Activated CD8-positive, alpha-beta T cell treated with anti-CD3 and anti-CD28 coated beads for 36 hours (primary cell): Measurements from ENCODE around the gene DMRTB1. TPM values are rescaled to one million over a fixed set of nuclear protein-coding genes. Genes with fewer than 3 reads are reported as not detected.

Experiments used
- ATAC-seq: fragments of 200-7000 bp; cut with Tn5 transposase; one replicate; pipeline ENCODE4 v1.10.0; 2021; ENCODE audit warnings: mild to moderate bottlenecking, moderate library complexity
- CTCF ChIA-PET: fragments of 350-600 bp; sonication (Branson Sonifier 250); formaldehyde crosslinking; loops from one replicate; lab custom pipeline; 2021; ENCODE audit warnings: antibody characterized with exemption; lab: Charles Lee
- POLR2A ChIA-PET: fragments of 350-600 bp; sonication (Branson Sonifier 250); formaldehyde crosslinking; loops from one replicate; lab custom pipeline; 2021; ENCODE audit warnings: antibody characterized with exemption; lab: Charles Lee
- DNase-seq: peaks from one replicate; pipeline ENCODE4 v3.0.0-alpha.2; 2020
- H3K27ac Mint-ChIP-seq: one replicate; pipeline ENCODE4 v1.8.0; 2021; ENCODE audit warnings: mild to moderate bottlenecking, mixed read lengths
- H3K27me3 Mint-ChIP-seq: one replicate; pipeline ENCODE4 v1.8.0; 2021; ENCODE audit warnings: mixed read lengths
- H3K36me3 Mint-ChIP-seq: one replicate; pipeline ENCODE4 v1.8.0; 2021; ENCODE audit warnings: low read depth, mixed read lengths
- H3K4me1 Mint-ChIP-seq: one replicate; pipeline ENCODE4 v1.8.0; 2021; ENCODE audit warnings: low read depth, mixed read lengths
- H3K4me3 Mint-ChIP-seq: one replicate; pipeline ENCODE4 v1.8.0; 2021; ENCODE audit warnings: mild to moderate bottlenecking, moderate library complexity, mixed read lengths
- H3K9me3 Mint-ChIP-seq: one replicate; pipeline ENCODE4 v1.8.0; 2021; ENCODE audit warnings: mixed read lengths
- intact Hi-C: fragments of 100-400 bp; cut with micrococcal nuclease; formaldehyde crosslinking; loops from one replicate; pipeline ENCODE4 v1.10.0; 2022
- total RNA-seq, 2 experiments: library from RNA; stranded (reverse); gene quantifications; one replicate each; pipeline ENCODE4 v1.2.3, GENCODE V29; 2021
- TF ChIP-seq, protein P1 (sequence below): fragments of 200-600 bp; IDR thresholded peaks from one replicate; pipeline ENCODE4 v1.8.0; 2022; ENCODE audit warnings: antibody characterized with exemption, mild to moderate bottlenecking

The DMRTB1 gene
- total RNA-seq, 2 experiments from 2014 or later = not detected

DNA sequence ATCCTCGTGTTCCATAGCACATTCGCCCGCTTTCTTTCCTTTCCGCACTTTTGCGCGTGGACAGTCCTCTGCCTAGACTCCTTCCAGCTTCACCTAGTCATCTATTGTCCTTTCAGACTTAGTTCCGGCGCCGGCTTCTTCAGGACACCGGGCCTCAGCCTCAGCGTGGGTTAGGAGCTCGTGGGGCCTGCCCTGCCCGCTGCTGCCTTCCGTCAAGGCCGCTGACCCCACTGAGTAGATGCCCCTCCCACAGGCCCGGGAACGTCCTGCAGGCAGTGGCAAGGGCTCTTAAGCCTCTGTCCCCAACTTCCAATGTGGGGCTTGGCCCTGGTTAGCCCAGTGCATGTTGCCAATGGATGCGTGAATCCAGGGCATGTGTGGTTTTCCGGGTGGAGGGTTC is 11.4 kb downstream of the DMRTB1 start:
- peaks cover 3% of the 10 kb centered on the region for H3K4me1 Mint-ChIP-seq
- no peak overlapping the region for H3K27ac Mint-ChIP-seq
- CTCF ChIA-PET = no interaction called here
- H3K27me3 Mint-ChIP-seq = no peaks in the 10 kb centered on the region
- TF ChIP-seq, protein P1, sequence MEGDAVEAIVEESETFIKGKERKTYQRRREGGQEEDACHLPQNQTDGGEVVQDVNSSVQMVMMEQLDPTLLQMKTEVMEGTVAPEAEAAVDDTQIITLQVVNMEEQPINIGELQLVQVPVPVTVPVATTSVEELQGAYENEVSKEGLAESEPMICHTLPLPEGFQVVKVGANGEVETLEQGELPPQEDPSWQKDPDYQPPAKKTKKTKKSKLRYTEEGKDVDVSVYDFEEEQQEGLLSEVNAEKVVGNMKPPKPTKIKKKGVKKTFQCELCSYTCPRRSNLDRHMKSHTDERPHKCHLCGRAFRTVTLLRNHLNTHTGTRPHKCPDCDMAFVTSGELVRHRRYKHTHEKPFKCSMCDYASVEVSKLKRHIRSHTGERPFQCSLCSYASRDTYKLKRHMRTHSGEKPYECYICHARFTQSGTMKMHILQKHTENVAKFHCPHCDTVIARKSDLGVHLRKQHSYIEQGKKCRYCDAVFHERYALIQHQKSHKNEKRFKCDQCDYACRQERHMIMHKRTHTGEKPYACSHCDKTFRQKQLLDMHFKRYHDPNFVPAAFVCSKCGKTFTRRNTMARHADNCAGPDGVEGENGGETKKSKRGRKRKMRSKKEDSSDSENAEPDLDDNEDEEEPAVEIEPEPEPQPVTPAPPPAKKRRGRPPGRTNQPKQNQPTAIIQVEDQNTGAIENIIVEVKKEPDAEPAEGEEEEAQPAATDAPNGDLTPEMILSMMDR = no peak
- H3K4me3 Mint-ChIP-seq = no peak overlapping the region
- POLR2A ChIA-PET = no interaction called here
- no peak for DNase-seq
- no peaks in the 10 kb centered on the region for H3K36me3 Mint-ChIP-seq
- no peaks in the 10 kb centered on the region for H3K9me3 Mint-ChIP-seq
- ATAC-seq = no peak
- intact Hi-C loops = no loop called here

DNA sequence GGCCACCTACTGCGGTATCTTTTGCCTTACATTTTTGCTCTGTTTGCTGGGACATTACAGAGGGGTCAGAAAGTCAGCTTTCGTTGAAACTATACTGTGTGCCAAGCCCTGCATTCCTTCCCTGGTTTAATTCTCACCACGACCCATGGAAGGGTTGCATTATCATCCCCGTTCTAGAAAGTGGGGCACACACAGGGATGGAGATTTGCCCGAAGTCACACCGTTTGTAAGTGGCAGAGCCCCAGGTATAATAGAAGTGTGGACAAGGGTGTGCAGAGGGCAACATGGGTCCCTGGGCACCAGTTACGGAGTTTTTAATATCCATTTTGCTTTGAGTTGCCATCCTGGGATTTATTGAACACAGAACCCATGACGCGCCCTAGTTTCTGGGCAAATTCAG is 11.8 kb downstream of the DMRTB1 start:
- no peaks in the 10 kb centered on the region for H3K36me3 Mint-ChIP-seq
- intact Hi-C loops = no loop called here
- POLR2A ChIA-PET = no interaction called here
- TF ChIP-seq, protein P1 = no peak
- CTCF ChIA-PET = no interaction called here
- H3K4me3 Mint-ChIP-seq = no peak overlapping the region
- no peaks in the 10 kb centered on the region for H3K9me3 Mint-ChIP-seq
- H3K4me1 Mint-ChIP-seq = no peaks in the 10 kb centered on the region
- H3K27me3 Mint-ChIP-seq = no peaks in the 10 kb centered on the region
- H3K27ac Mint-ChIP-seq = no peak overlapping the region
- no peak for DNase-seq
- ATAC-seq = no peak

DNA sequence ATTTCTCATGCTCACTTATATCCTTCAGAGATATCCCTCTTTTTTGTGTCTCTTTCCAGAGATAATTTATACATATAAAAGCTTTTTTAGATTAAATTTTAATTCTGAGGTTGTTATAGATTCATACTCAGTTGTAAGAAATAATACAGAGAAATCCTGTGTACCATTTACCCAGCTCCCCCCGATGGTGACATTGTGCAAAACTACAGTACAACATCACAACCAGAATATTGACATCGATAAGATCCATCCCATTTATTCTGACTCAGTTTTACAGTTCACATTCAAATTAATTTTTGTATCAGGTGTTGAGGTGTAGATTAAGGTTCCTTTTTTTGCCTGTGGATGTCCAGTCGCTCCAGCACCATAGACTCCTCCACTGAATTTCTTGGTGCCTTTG is 14.3 kb downstream of the DMRTB1 start:
- no peaks in the 10 kb centered on the region for H3K4me1 Mint-ChIP-seq
- H3K9me3 Mint-ChIP-seq = no peaks in the 10 kb centered on the region
- H3K27me3 Mint-ChIP-seq = no peaks in the 10 kb centered on the region
- DNase-seq (peak; percentile 45), ATAC-seq (no peak)
- H3K36me3 Mint-ChIP-seq = no peaks in the 10 kb centered on the region
- no peak overlapping the region for H3K4me3 Mint-ChIP-seq
- ChIA-PET CTCF (interaction anchor here (0.6 to 1.6 kb wide), 4 partner anchors 11 to 204 kb away, joined by 3 to 6 read pairs (median 3); no protein-coding TSS in a partner anchor), POLR2A (no interaction called here)
- intact Hi-C loops = no loop called here
- H3K27ac Mint-ChIP-seq = no peak overlapping the region
- TF ChIP-seq, protein P1 = peak; percentile 36

DNA sequence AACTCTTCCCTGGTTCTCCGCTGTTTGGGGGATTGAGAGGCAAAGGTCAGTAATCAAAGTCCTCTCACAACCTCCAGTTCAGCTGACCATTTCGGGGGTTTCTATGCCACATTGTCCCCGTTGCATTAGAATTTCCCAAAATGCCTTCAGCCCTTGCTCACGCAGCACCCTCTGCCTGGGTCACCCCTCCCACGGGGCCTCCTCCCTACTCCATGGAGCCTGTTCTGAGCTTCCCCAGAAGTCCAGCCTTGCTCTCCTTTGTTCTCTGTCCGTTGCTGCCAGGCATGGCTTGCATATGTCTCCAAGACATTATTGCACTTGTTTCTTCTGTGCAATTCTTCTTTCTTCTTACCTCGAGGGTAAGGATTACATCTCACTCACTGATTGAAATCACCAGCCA is 16.5 kb downstream of the DMRTB1 start:
- ChIA-PET CTCF (interaction anchor here (0.9 to 1.1 kb wide), 2 partner anchors 10 to 197 kb away, joined by 3 read pairs; no protein-coding TSS in a partner anchor), POLR2A (no interaction called here)
- Mint-ChIP-seq H3K4me3 (no peak overlapping the region), H3K27ac (no peak overlapping the region), H3K4me1 (no peaks in the 10 kb centered on the region), H3K9me3 (no peaks in the 10 kb centered on the region), H3K27me3 (no peaks in the 10 kb centered on the region), H3K36me3 (no peaks in the 10 kb centered on the region)
- DNase-seq (no peak), ATAC-seq (no peak)
- intact Hi-C loops = no loop called here
- TF ChIP-seq, protein P1 = no peak

DNA sequence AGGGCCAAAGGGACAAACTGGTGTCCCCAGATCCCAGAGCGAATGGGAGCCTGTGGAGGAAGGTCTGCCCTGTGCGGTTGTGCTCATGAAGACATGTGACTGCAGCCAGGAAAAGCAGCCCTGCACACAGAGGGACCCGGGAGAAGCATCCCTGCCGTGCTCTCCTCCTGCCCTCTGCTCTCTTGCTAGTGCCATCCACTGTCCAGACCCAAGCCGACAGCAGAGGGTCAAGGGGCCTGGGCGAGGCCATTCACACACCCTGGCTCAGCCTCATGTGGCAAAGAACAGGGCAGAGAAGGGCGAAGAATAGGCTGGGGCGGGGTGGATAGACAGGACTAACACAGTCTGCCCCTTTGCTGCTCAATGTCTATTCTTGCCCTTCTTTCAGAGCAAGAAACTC is 17.4 kb downstream of the DMRTB1 start:
- POLR2A ChIA-PET = no interaction called here
- intact Hi-C loops = no loop called here
- ATAC-seq (no peak), DNase-seq (no peak)
- Mint-ChIP-seq H3K36me3 (no peaks in the 10 kb centered on the region), H3K27me3 (no peaks in the 10 kb centered on the region), H3K4me1 (no peaks in the 10 kb centered on the region), H3K9me3 (no peaks in the 10 kb centered on the region), H3K27ac (no peak overlapping the region), H3K4me3 (no peak overlapping the region)
- TF ChIP-seq, protein P1 = no peak
- CTCF ChIA-PET = no interaction called here
